DND-41 (cell line): ENCODE results near the gene C17orf107.

Experiments used
- CTCF ChIP-seq: IDR thresholded peaks from 2 replicates; pipeline ENCODE4 v1.5.1; 2012; ENCODE audit warnings: borderline replicate concordance, low read length, moderate library complexity, mild to moderate bottlenecking; ENCODE audit not compliant: poor library complexity, severe bottlenecking; ENCODE audit errors: extremely low read depth
- EZH2 ChIP-seq: IDR thresholded peaks from 3 replicates; pipeline ENCODE4 v1.6.1; 2012; ENCODE audit warnings: borderline replicate concordance, low read depth, mild to moderate bottlenecking, moderate library complexity, low read length, inconsistent platforms; ENCODE audit not compliant: severe bottlenecking

GRCh38 chr17:4948166-4948930 lies 49.0 kb downstream of the C17orf107 start, which contains the start of gene PFN1:
- TF ChIP-seq CTCF, result peak; percentile 8
- TF ChIP-seq EZH2, result no peak
